Stimulated activated effector memory CD8-positive, alpha-beta T cell treated with anti-CD3 and anti-CD28 coated beads, Interleukin-12 subunit alpha, Interleukin-12 subunit beta, amount 100 ng/mL, for 72 hours (primary cell): ENCODE data around the gene GNL2.
"Not testable (repeated sequence)": the region's sequence is repeated elsewhere in the genome, so short reads cannot be mapped to it uniquely, and the experiment has no call there.

ENCODE experiments used
- ATAC-seq: fragments of 150-1000 bp; cut with Tn5 transposase; 2 replicates; pipeline ENCODE4 v1.10.0; 2021
- DNase-seq, 2 donors: peaks; one replicate each; pipeline ENCODE4 v3.0.0; 2021 to 2022; ENCODE audit warnings: low spot score in 2 of 2
- H3K27ac Mint-ChIP-seq: one replicate; pipeline ENCODE4 v1.8.0; 2022; ENCODE audit warnings: mild to moderate bottlenecking, mixed read lengths
- H3K36me3 Mint-ChIP-seq: one replicate; pipeline ENCODE4 v1.8.0; 2022; ENCODE audit warnings: mild to moderate bottlenecking, mixed read lengths
- H3K4me1 Mint-ChIP-seq: one replicate; pipeline ENCODE4 v1.8.0; 2022; ENCODE audit warnings: mixed read lengths
- H3K4me3 Mint-ChIP-seq: one replicate; pipeline ENCODE4 v1.8.0; 2022; ENCODE audit warnings: mild to moderate bottlenecking, mixed read lengths
- H3K9me3 Mint-ChIP-seq: one replicate; pipeline ENCODE4 v1.8.0; 2022; ENCODE audit warnings: mixed read lengths

The GNL2 gene

DNA sequence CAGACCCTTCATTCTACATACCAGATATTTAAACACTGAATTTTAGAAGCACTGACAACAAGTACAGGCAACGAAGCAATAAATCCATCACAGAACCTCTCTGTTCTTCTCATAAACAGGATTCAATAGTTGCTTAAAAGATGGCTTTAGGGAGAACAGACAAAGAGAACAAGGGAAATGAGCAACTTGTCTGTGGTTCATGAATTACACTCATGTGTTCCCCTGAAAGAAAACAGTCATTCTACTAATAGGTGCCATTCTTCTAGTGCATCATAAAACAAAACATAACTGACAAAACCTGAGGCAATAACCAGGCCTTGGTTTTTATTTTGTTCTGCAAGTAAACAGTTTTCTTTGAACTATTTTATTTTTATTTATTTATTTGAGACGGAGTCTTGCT lies 6.8 kb downstream of the GNL2 start:
- H3K9me3 Mint-ChIP-seq: no peaks in the 10 kb centered on the region
- no peak overlapping the region for H3K4me3 Mint-ChIP-seq
- DNase-seq: no peak
- no peak overlapping the region for H3K27ac Mint-ChIP-seq
- peaks cover 100% of the 10 kb centered on the region for H3K36me3 Mint-ChIP-seq
- peak; percentile 80 for ATAC-seq
- peaks cover 4% of the 10 kb centered on the region for H3K4me1 Mint-ChIP-seq

DNA sequence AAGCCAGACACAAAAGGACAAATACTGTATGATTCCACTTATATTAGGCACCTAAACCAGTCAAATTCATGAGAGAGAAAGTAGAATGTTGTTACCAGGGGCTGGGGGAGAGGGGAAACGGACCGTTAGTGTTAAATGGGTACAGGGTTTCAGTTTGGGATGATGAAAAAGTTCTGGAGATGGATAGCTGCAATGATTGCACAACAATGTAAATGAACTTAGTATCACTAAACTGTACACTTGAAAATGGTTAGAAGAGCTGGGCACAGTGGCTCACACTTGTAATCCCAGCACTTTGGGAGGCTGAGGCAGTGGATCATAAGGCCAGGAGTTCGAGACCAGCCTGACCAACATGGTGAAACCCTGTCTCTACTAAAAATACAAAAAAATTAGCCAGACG lies 11.2 kb downstream of the GNL2 start:
- DNase-seq, H3K4me1 Mint-ChIP-seq, H3K27ac Mint-ChIP-seq, H3K9me3 Mint-ChIP-seq, ATAC-seq, H3K4me3 Mint-ChIP-seq: not testable (repeated sequence)
- peaks cover 100% of the 10 kb centered on the region for H3K36me3 Mint-ChIP-seq

DNA sequence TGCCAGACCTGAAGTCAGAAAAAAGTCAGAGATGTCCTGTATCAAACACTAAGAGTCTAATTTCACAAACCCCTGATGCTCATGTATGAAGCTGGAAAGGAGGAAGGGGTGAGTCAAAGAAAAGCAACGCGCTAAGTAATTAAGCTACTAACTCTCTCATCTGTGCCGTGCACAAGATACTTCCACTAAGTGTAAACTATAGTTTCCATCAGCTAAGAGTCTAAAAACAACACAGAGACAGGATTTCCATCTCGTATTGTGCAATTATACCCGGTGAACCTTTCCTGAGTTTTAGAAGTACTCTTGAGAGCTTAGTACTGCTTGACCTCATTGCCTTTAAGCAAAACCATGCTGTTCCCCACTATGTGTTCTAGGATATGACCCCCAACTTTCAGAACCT lies 20.0 kb downstream of the GNL2 start:
- Mint-ChIP-seq H3K4me3 (peak overlapping the region; percentile 47), H3K36me3 (peaks cover 100% of the 10 kb centered on the region), H3K4me1 (peaks cover 56% of the 10 kb centered on the region), H3K27ac (peak overlapping the region; percentile 85), H3K9me3 (no peaks in the 10 kb centered on the region)
- no peak for DNase-seq
- no peak for ATAC-seq

DNA sequence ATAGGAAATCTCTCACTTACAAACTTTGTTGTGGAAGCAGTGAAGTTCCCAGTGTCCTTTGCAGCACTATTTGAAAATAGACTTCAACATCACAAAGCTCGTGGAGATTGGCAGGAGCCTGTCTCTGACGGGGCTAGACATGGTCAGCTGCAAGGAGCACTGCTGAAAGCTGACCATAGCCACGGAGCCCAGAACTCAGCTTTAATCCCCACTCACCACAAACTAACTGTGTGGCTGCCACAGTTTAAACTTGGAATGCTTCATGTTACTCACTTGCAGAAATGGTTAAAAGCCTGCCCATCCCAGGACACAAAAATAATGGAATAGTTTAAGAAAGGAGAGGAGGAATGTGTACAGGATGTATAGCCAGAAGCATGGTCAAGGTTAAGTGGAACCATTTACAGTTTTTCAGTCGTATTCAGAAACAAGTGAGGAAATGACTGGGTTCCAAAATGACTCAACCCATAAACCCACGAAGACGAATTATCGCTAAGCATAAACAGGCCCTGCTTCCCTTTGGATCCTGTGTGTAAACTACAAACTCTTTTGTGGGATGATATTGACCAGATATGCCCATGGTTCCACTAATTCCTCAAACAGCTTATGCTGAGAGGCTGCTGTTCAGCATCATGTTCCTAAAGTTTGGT lies 20.8 kb downstream of the GNL2 start:
- Mint-ChIP-seq H3K9me3 (no peaks in the 10 kb centered on the region), H3K27ac (peak overlapping the region; percentile 85), H3K4me3 (peak overlapping the region; percentile 47), H3K36me3 (peaks cover 100% of the 10 kb centered on the region), H3K4me1 (peaks cover 59% of the 10 kb centered on the region)
- no peak for DNase-seq
- peak; percentile 72 for ATAC-seq

DNA sequence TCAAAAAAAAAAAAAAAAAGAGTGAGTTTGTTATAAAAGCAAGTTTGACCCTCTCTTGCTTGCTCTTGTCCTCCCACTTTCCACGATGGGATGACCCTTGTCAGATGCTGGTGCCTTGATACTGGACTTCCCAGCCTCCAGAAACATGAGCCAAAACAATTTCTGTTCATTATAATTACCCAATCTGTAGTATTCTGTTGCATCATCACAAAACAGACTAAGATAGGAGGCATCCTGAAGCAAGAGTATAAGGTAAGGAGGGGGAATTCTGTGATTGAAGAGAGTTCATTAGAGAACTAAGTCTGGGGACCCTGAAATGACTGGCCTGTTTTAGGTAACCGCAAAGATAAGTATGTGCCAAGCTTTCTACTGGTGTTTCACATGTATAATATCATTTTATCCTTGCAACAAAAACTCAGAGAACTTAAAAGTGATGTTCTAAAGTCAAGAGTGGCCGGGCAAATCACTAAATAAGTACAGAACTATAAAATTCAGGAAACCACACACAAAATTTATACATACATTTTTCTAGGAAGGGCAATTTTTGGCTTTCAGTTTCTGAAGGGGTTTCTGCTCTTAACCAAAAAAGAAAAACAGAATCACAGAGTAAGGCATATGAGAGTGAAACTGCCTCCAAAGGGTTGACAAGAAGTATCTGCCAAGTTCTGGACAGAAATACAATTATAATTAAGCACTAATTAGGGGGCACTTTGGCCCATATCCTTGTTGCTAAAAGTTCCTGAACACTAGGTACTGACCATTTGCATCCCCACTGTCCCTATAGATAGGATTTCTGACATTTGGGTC lies 25.0 kb downstream of the GNL2 start:
- Mint-ChIP-seq H3K9me3 (no peaks in the 10 kb centered on the region), H3K27ac (peak overlapping the region; percentile 41), H3K36me3 (peaks cover 100% of the 10 kb centered on the region), H3K4me3 (peak overlapping the region; percentile 10), H3K4me1 (peaks cover 41% of the 10 kb centered on the region)
- peak; percentile 73 for ATAC-seq
- no peak for DNase-seq

DNA sequence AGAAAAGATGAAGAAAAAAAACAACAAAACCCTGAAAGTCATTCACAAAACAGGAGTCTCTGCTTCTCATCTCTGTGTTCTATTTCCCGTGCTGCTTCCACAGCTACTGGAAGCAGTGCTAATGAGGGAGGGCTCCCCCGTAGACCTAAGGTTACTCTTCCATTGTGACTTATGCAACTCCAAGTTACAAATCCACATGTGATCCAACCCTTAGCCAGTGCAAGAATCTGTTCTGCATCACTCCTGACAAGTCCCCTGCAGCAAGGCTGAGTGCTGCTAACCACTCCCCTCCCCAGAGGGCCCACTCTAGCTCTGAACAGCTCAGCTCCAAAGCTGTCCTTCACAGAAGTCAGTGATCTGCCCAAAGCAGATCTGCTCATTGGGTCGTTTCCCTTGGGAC lies 28.7 kb downstream of the GNL2 start:
- Mint-ChIP-seq H3K4me3 (no peak overlapping the region), H3K36me3 (peaks cover 79% of the 10 kb centered on the region)
- no peak for DNase-seq

DNA sequence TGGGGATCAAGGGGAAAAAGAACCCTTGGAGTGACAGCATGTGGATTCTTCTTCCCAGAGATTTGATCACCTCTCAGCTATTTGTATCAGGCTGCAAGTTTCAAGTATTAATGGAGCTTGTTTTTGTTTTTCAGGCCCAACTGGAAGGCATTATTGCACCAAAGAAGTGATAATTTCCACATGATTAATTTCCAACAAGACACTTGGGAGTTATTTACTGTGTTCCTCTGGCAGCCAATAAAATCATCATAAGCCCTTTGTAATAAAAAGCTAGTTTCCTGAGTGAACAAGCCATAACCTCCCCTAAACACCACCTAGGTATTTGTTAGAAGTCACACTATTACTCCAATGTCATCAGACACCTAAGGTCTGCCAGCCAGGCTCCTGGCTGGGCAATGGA lies 30.8 kb downstream of the GNL2 start:
- ATAC-seq (no peak), DNase-seq (no peak)
- Mint-ChIP-seq H3K27ac (no peak overlapping the region), H3K36me3 (peaks cover 57% of the 10 kb centered on the region), H3K4me3 (no peak overlapping the region), H3K4me1 (no peaks in the 10 kb centered on the region), H3K9me3 (no peaks in the 10 kb centered on the region)

More for the DNA sequence above, 28.7 kb downstream of the GNL2 start:
- H3K4me1 Mint-ChIP-seq: peaks cover 17% of the 10 kb centered on the region
- ATAC-seq: no peak
- H3K9me3 Mint-ChIP-seq: no peaks in the 10 kb centered on the region
- no peak overlapping the region for H3K27ac Mint-ChIP-seq

DNA sequence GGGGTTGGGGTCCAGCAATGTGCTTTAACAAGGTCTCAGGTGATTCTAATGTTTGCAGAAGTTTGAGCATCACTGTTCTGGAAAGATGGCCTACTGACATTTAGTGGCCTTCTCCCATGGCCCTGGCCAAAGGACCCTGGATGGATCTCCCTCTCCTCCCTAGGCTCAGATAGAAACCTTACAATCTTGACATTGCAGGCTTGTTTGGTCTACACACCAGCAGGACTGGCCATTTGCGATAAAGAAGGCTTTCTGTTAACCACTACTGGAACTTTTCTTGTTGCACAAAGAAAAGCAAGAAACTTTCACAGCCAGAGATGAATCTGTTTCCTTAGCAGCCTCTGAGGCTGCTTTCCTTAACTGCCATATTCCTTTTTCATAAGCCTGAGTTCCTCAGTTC lies 32.8 kb downstream of the GNL2 start:
- H3K9me3 Mint-ChIP-seq: no peaks in the 10 kb centered on the region
- no peaks in the 10 kb centered on the region for H3K4me1 Mint-ChIP-seq
- DNase-seq: no peak
- peak overlapping the region; percentile 69 for H3K27ac Mint-ChIP-seq
- no peak for ATAC-seq
- H3K4me3 Mint-ChIP-seq: no peak overlapping the region
- peaks cover 38% of the 10 kb centered on the region for H3K36me3 Mint-ChIP-seq

DNA sequence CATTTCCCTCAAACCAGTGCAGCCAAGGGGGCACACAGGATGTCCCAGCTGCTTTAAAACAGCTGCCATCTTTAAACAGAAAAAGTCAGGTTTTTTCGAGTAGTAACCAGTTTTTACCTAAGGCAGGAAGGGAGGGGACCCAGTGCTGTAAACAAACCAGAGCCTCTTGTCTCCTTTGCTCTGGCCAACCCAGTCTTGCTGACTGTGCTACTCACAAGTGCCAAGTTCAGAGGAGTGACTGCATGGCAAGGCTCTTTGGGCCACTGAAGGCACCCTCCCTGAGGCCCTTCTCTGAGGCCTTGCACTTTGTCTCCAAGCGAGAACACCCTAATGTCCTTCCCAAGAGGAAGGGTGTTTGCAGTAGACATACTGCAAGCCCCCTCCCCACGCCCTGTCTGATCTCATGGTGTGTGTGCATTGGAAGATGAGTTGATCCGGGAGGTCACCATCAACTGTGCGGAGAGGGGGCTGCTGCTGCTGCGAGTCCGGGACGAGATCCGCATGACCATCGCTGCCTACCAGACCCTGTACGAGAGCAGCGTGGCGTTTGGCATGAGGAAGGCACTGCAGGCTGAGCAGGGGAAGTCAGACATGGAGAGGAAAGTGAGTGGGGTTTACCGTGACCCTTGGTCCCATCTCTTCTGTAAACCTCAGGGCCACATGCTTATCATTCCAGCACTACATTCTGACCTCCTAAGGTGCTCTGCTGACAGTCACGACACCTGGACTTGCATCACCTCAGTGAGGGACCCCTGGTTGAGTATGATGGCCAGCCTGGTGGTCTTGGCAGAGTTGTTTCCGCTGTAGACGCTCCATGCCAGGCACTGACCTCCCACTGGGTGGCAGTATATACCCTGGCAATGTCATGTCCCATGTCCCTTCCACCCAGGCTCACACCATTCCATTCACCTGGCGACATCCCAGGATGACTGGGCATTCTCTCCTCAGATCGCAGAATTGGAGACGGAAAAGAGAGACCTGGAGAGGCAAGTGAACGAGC lies 34.3 kb downstream of the GNL2 start:
- Mint-ChIP-seq H3K27ac (peak overlapping the region; percentile 57), H3K4me1 (no peaks in the 10 kb centered on the region), H3K9me3 (no peaks in the 10 kb centered on the region), H3K4me3 (no peak overlapping the region), H3K36me3 (peaks cover 23% of the 10 kb centered on the region)
- DNase-seq: peak in 1 of 2 donors; percentile 68
- peak; percentile 70 for ATAC-seq

DNA sequence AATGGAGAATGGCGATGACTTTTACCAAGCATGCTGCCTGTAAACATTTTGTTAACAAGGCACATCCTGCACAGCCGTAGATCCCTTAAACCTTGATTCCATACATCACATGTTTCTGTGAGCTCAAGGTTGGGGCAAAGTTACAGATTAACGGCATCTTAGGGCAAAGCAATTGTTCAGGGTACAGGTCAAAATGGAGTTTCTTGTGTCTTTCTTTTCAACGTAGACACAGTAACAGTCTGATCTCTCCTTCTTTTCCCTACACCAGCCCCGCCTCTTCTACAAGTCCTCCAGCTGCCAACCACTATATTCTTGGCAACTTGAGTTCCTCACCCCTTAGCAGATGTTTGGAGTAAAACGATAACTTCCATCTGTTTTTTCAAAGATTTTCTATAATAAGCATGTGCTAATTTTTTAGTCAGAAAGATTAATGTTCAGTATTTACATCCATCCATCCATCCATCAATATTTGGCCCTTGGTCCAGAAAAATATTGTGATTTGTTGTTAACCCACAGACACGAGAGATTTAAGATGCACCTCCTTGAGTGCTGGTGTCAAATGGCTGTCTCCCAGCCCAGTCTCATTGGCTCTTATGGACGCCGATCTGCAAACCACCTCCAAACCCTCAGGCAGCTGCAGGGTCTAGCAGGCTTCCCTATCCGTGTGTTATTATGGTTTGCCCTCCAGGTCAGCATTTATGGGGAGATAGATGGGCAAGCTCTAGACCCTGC lies 35.2 kb downstream of the GNL2 start:
- DNase-seq: no peak
- H3K9me3 Mint-ChIP-seq: no peaks in the 10 kb centered on the region
- ATAC-seq: no peak
- no peaks in the 10 kb centered on the region for H3K4me1 Mint-ChIP-seq
- H3K27ac Mint-ChIP-seq: no peak overlapping the region
- H3K36me3 Mint-ChIP-seq: peaks cover 14% of the 10 kb centered on the region
- no peak overlapping the region for H3K4me3 Mint-ChIP-seq

DNA sequence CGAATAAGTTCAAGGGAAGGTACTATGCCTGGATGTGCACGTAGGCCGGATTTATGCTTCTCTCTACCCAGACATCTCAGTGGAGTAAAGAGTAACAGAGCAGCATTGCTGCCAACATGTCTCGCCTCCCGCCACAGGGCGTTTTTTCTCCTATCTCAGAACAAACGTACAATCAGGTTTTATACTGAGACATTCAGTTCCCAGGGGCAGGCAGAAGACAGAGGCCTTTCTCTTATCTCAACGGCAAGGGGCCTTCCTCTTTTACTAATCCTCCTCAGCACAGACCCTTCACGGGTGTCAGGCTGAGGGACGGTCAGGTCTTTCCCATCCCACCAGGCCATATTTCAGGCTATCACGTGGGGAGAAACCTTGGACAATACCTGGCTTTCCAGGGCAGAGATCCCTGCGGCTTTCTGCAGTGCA lies 35.8 kb downstream of the GNL2 start:
- DNase-seq, H3K36me3 Mint-ChIP-seq, H3K4me1 Mint-ChIP-seq, ATAC-seq, H3K9me3 Mint-ChIP-seq, H3K4me3 Mint-ChIP-seq, H3K27ac Mint-ChIP-seq: not testable (repeated sequence)

DNA sequence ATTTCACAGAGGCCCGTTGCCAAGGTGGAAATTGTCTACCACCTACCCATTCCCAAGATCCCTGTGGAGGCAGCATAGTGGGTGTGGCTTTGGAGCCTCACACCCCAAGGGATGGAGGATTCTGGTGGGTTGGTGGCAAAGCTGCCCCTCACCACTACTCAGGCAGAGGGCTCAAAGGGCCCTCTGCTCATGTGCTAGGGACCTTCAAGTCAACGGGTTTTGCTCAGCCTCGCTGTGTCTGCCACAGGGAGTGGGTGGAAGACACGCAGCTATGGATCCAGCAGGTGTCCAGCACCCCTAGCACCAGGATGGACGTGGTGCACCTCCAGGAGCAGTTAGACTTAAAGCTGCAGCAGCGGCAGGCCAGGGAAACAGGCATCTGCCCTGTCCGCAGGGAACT lies 36.7 kb downstream of the GNL2 start:
- Mint-ChIP-seq H3K4me3 (no peak overlapping the region), H3K27ac (no peak overlapping the region), H3K4me1 (peaks cover 4% of the 10 kb centered on the region), H3K36me3 (peaks cover 3% of the 10 kb centered on the region), H3K9me3 (no peaks in the 10 kb centered on the region)
- ATAC-seq (no peak), DNase-seq (no peak)

DNA sequence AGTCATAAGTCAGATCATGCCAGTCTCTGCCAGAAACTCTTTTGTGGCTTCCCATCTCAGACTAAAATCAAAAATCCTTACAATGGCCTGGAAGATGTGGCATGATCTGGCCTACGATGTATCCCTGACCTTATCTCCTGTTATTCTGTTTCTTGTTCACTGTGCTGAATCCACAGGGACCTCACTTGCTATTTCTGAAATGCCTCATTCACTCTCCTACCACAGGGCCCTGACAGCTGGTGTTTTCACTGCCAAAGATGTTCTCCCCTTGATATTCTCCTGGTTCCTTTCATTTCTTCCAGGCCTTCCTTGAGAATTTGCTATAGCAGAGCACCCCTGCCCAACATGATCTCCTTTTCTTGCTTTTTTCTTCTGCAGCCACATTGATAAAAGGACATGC lies 37.3 kb downstream of the GNL2 start:
- DNase-seq: no peak
- Mint-ChIP-seq H3K9me3 (no peaks in the 10 kb centered on the region), H3K4me1 (peaks cover 8% of the 10 kb centered on the region), H3K4me3 (no peak overlapping the region), H3K36me3 (peaks cover 5% of the 10 kb centered on the region), H3K27ac (no peak overlapping the region)
- no peak for ATAC-seq

DNA sequence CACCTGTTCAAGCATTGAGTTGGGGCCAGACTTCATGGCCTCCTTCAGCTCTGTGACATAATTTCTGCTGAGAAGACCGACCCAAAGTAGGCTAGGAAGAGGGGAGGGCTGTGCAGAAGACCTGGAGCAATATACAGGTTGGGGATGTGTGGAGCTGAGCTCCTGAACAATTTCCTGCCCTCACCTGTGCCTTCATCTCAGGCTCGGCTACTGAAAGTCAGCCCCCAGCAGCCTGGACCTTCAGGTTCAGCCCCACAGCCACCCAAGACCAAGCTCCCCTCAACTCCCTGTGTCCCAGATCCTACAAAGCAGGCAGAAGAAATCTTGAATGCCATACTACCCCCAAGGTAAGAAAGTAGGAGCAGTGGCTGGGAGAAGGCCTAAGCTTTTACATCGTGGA lies 38.3 kb downstream of the GNL2 start:
- no peak for DNase-seq
- ATAC-seq: no peak
- H3K4me3 Mint-ChIP-seq: no peak overlapping the region
- no peak overlapping the region for H3K27ac Mint-ChIP-seq
- peaks cover 15% of the 10 kb centered on the region for H3K36me3 Mint-ChIP-seq
- H3K9me3 Mint-ChIP-seq: no peaks in the 10 kb centered on the region
- H3K4me1 Mint-ChIP-seq: peaks cover 18% of the 10 kb centered on the region
